ENCODE data around the gene SMIM5.

GRCh38 chr17:75584849-75585175 lies 48.4 kb upstream of the SMIM5 start:
- no peak for TF ChIP-seq POLR2A (IDR thresholded peaks at IDR 0.05)
- no peak for TF ChIP-seq CTCF (IDR thresholded peaks at IDR 0.05)

Measured in gastroesophageal sphincter (tissue), 3 donors.